HG03432 (cell line): ENCODE data around the gene ITSN2.

Experiments
- ATAC-seq: cut with Tn5 transposase; IDR thresholded peaks from one replicate; pipeline ENCODE4 v1.9.1; 2021; ENCODE audit warnings: mild to moderate bottlenecking, moderate library complexity; ENCODE audit not compliant: unreplicated experiment

Gene ITSN2

DNA sequence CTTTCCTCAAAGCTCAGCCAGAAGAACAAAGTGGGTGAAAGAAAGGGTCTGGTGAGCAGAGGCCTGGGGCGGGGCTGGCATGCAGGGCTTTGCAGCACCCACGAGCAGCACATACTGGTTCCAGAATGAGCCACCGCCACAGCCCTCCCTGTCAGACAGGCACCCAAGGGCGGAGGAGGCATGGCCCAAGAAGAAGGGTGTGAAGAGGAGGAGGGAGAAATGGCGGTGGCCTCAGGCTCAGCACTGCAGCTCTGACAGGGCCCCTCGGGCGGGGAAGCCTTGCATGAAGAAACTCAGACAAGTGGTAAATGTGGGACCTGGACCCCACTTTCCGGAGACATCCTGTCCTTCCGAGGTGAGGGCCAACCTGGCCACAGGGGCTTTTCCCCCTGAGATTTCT, 169.8 kb downstream of the ITSN2 start:
- ATAC-seq: no peak

DNA sequence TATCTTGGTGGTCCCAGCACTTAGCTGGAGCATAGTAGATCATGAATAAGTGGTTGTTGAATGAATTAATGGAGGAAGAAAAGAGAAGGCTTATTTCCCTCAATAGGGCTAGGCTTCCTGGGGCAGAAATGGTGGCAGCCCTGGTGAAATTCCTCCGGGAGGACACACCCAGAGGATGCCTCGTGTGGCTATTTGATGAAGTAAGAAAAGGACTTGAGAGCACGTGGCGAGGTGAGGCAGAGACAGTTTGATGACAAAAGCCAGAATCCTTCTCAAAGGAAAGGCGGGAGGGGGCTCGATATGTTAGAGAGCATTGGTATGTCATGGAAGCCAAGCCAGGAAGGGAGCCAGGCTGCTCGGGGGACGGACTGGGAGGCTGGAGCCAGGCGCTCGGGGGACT, 170.8 kb downstream of the ITSN2 start:
- ATAC-seq: no peak

DNA sequence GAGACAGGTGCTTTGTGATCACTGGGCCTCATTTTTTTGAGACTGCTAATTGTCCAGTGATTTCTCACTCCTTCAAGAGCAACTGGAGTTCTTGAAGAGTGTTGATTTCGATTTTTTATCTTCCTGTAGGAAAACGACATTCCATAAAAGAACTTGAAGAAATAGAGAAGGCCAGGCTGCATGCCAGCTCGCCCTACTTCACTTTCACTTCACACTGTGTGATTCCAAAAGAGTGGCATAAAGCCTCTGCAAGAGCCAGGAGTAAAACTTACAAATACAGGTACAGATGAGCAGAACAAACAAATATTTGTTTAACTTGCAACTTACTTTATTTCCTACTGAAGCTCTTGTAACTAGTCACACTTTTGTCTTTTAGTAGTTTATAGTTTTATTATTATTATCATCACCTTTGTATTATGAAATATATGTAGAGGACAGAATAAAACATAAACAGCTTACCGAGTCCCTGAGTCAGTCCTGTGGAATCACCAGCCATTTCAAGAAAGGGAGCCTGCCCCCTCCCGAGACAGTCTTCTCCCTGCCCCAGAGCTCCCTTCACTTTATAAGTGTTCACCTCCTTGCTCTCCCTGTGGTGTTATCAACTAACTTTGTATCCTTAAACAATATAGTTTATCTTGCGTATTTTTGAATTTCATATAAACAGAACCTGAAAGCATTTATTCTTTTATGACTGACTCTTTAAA, 176.8 kb downstream of the ITSN2 start:
- ATAC-seq: no peak

DNA sequence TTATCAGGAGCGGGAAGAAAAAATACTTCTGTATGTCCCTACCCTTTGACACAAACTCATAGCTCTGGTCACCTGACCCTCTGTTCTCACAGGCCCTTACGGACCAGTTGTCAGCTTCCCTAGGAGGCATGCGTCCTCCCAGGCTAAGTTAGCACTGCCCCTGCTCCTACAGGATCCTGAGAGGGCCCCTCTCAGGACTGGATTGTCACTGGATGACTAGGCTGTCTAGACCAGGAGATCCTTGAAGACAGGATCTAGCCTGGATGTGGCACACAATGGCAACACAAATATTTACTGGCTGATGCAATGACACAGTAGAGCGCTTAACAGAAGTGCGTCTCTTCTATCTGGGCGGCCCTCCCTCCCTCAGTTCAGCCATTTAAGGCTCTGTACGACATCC, 177.8 kb downstream of the ITSN2 start:
- no peak for ATAC-seq

DNA sequence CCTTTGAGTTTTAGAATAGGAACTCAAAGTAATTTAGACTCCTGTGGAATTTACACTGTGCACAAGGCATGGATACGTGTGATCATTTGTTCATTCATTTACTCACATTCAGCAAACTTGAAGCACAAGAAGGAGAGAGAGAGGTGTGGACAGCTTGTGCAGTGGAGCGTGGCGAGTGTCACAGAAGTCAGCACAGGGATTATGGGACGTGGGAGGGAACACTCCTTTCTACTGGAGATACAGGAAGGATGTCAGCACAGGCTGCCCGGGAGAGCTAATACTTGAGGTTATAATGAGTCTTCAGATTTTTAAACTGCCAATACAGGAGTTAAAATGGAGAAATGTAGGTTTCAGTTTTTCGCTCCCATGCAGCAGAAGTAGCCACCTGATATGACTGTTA, 178.5 kb downstream of the ITSN2 start:
- ATAC-seq: no peak

DNA sequence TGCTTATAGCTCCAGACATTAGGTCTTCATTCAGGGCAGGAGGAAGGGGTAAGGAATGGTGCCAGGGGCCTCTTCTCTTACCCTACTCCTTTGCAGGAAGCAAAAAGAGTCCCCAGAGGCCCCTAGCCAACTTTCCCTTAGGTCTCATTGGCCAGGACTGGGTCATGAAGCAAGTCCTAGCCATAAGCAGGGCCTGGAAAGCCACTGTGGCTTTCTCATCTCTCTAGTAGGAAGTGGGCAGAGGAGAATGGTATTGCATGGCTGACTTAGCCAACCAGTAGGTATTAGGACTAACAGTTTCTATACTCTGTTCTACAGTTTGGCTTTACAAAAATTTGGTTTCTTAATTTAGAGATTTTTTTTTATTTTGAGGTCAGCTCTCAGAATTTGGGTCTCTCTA, 180.7 kb downstream of the ITSN2 start:
- no peak for ATAC-seq

DNA sequence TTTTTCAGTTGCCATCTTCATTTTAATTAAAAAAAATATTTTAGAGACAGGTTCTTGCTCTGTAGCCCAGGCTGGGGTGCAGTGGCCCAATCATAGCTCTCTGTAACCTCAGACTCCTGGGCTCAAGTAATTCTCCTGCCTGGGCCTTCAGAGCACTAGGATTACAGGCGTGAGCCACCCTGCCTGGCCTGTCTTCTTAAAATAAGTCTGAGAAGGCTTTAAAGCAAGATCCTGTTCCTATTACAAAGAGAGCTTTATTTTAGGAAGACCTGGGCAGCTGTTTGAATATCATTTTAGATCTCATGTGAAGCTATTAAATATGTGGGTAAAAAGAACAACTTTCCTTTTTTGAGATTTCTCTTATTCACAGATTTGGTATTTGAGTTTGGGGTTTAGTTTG, 184.0 kb downstream of the ITSN2 start:
- ATAC-seq: no peak

DNA sequence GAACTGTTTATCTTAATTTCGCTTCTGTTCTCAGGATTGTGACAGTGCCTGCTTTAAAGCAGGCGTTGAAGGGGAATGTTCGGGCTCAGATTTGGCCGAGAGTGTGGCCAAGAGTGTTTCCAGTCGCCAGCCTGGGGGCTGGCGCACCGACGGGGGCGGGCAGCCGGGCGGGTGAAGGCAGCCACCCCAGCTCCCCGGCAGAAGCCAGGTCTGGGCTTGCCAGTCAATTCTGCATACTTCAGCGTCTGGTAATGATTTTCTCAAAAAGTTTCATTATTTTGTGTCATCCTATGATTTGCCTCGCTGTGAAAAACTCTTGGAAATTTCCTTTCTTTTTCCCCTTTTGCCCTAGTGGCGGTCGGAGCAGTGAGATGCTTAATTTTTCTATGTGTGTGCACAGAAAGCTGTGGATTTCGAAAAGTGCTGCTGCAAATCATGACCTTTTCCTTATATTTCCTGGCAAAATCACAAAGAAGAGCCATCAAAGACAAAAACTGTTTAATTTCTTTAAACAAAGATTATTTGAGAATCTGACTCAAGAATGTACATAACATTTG, 184.6 kb downstream of the ITSN2 start:
- no peak for ATAC-seq

DNA sequence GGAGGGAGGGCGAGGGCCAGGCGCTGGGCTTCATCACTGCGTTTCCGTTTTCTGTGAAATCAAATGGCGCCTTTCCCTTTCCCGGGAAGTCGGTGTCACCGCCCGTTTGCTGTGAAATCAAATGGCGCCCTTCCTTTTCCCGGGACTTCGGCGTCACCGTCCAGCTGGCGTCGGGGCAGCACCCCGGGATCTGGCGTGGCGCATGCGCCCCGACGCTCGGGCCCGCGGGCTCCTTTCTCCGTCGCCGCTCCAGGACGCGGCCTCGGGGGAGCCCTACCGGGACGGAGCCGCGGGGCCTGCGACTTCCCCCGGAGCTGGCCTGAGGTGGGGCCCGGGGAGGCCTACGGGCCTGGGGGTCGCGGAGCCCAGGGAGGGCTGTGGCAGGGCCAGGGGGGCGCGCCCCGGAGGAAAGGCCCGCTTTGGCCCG, 185.5 kb downstream of the ITSN2 start, which contains the start of gene FAM228A:
FAM228A (plus strand) TSS at position 203 of the 427 bp plus-strand sequence. CDS start 428 bp downstream, outside the sequence.
- no peak for ATAC-seq

DNA sequence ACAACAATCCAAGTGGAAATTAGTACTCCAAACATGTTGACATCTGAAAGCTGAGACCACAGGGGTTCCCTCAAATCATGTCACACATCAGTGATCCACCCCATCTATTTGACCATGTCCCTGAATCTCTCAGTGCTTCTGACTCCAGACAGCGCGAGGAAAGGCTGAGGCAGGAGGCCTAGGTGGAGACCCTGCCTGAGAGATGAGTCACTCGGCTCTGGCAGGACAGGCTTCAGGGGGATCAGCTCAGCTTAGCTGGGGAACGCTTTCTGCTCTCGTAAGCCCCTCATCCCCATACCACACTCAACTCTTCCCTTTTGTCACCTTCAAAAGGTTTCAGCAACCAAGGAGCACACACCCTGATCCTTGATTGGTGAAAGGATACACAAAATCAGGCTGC, 191.3 kb downstream of the ITSN2 start:
- ATAC-seq: no peak

DNA sequence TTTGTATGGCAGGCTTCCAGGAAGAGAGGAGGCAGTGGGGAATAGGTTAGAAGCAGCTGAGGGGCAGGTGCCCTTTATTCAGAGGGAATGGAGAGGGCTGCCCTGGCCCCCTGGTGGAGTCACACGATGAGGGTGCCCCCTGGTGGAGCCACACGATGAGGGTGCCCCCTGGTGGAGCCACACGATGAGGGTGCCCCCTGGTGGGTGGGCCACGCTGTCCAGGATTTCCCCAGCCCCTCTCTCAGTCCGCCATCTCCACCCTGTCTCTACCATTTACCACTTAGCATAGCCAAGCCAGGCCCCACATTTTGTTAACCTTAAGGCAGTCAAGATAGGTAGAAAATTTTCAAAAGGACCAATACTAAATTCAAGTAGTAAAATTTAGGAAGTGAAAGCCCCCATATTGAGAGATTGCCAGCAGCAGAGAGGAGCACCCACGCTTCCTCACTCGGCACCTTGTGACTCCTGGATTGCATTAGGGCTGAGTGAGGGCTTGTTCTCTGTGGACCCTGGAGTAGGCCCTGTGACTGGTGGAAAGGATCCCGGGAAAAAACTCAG, 195.8 kb downstream of the ITSN2 start:
- peak; percentile 69 for ATAC-seq

DNA sequence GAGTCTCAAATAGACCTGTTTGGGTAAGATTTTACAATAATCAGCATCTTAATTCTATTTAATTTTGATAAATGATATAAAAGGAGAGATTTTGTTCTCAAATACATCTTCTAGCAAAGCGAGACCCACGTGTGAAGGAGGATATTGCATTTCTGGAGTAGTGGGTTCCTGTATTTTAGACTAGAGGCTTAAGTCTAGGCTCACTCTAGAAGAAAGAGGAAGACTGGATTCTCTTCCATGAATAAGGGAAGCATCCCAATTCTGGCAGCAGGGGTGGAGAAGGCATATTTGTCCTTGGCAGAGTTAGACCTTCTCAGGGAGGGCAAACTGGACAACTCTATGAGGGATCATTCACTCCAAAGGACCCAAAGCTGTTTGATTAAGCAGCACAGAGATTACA, 196.7 kb downstream of the ITSN2 start:
- ATAC-seq: no peak

DNA sequence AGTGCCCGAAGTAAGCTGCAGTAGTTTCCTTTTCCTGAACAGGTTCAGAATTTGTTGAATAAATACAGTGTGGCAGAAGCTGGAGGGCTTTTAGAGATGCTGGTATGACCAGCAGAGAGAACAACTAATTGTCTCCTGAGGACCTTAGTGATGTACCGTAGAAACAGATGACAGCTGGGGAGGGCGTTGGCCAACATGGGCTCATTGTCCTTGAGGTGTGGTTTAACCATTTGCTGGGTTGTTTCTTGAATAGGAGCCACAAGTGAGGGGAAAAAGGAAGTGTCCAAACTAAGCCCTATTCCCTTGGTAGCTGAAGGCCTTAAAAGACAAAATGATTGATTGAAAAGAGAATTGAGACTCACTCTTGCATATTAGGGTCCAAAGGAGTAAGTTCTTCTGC, 197.2 kb downstream of the ITSN2 start:
- no peak for ATAC-seq

DNA sequence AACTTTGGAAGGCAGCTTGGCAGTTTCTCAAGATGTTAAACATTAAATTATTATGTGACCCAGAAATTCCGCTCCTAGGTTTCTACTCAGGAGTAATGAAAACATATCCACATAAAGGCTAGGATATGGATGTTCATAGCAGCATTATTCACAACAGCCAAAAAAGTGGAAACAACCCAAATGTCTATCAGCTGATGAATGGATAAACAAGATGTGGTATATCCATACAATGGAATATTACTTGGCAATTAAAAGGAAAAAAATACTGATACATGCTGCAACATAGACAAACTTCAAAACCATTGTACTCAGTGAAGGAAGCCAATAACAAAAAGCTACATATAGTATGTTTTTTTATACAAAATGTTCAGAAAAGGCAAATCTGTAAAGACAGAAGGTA, 197.8 kb downstream of the ITSN2 start:
- no peak for ATAC-seq

DNA sequence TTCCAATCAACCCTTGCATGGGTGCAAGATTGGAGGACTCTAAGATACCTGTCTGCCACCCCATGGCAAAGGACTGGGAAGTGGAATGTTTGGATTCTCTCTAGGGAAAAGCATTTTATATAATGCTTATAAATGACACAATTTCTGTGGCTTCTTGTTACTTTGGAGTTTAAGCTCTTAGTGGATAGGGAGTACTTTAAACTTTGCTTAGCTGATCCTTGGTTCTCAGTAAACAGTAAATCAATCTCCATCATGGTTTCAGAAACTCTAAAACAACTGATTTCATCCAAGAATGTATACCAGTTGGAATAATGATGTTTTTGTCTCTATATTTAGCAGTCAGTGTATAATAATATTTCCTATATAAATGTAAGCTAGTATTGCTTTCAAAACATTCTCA, 199.6 kb downstream of the ITSN2 start:
- no peak for ATAC-seq

DNA sequence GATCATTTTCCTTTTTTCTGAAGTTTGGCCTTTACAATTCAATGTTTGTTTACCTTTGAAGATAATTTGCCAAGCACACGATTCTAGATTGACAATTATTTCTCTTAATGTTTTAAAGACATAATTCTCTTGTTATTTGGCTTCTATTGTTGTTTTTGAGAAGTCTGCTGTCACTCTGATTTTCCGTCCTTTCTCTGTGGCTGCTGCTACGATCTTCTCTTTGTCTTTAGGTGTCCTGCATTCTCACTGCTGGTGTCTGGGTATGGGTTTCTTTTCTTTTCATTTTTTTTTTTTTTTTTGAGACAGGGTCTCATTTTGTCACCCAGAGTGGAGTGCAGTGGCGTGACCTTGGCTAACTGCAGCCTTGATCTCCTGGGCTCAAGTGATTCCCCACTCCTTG, 200.6 kb downstream of the ITSN2 start:
- no peak for ATAC-seq

DNA sequence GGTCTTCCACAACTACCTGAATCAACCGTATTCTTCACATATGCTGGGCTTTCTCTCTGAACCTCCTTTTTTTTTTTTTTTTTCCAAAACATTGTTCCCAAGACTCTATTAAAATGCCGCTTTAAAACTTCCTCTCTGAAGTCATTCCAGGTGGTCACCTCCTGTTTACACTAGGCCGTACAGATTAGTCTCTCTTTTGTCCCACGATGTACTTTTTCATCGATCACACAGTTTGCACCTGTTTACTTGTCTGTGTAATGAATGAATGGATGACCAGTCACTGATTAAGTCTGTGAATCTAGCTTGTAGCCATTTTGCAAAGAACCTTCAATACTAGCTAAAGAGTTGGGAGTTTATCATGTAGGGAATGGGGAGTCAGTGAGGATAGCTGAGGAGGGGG, 202.2 kb downstream of the ITSN2 start:
- ATAC-seq: no peak

DNA sequence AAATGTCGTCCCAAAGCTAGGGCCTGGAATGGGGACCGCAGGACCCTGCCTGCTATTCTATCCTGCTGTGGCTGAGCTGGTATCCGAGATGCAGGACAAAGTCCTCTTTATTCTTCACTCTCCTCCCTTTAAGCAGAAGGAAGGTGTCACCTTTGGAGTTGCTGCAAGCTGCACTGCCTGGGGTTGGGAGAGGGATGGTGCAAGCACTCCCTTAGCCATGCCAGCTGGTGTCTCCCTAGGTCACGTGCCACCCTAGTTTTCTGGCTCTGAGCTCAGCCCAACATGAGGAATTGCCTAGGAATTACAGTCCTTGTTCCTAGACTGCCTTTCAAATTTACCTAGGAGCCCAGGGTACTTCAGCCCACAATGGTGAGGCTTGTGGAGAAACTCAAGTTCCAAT, 206.9 kb downstream of the ITSN2 start:
- no peak for ATAC-seq
